ENCODE measurements around the gene HNRNPF. TPM values are rescaled to one million over a fixed set of nuclear protein-coding genes. Genes with fewer than 3 reads are reported as not detected.
"Not testable (repeated sequence)": the region's sequence is repeated elsewhere in the genome, so short reads cannot be mapped to it uniquely, and the experiment has no call there.

Gene HNRNPF
- total RNA-seq, 1 experiment from 2014 or later, result 423 TPM

GRCh38 chr10:43424416-43424815, 15.4 kb upstream of the HNRNPF start:
- Mint-ChIP-seq H3K9me3 (ENCODE audit: unreplicated experiment) (no peaks in the 10 kb centered on the region), H3K4me3 (ENCODE audit: unreplicated experiment) (no peak overlapping the region), H3K4me1 (ENCODE audit: low read depth, unreplicated experiment) (peaks cover 16% of the 10 kb centered on the region), H3K27ac (ENCODE audit: unreplicated experiment) (no peak overlapping the region), H3K27me3 (ENCODE audit: insufficient read depth, unreplicated experiment) (no peaks in the 10 kb centered on the region), H3K36me3 (ENCODE audit: insufficient read depth, unreplicated experiment) (peaks cover 21% of the 10 kb centered on the region)
- BruUV-seq (replicated peaks), result no TSS peak
- no peak for TF ChIP-seq CTCF (IDR thresholded peaks at IDR 0.05; ENCODE audit: insufficient read depth in 1 of 2, low read depth in 1 of 2, low read length in 1 of 2, severe bottlenecking in 1 of 2, unreplicated experiment in 1 of 2)
- ChIA-PET POLR2A (no interaction called here), CTCF (interaction anchor here (0.6 kb wide), 1 partner anchor 49 kb away, joined by 6 read pairs; no protein-coding TSS in a partner anchor)
- no peak overlapping the region for H3K4me3 ChIP-seq (ENCODE audit: low read depth, low read length)
- H3K36me3 ChIP-seq (ENCODE audit: control insufficient read depth, insufficient read depth, low read length), result no peaks in the 10 kb centered on the region
- peaks cover 9% of the 10 kb centered on the region; the same call in 1 of the 2 replicates for H3K4me1 ChIP-seq
- DNase-seq, result no peak
- intact Hi-C loops (cut with micrococcal nuclease; ENCODE audit: unreplicated experiment), result no loop called here
- no peaks in the 10 kb centered on the region for H3K9me3 ChIP-seq
- H3K27me3 ChIP-seq (replicated peaks; ENCODE audit: control insufficient read depth, insufficient read depth, low read length), result no peaks in the 10 kb centered on the region

GRCh38 chr10:43421944-43422343, 13.0 kb upstream of the HNRNPF start:
- intact Hi-C loops (cut with micrococcal nuclease; ENCODE audit: unreplicated experiment), result loop anchor here (1.0 kb wide), 1 partner anchor 14 kb away; no protein-coding TSS in a partner anchor
- not testable (repeated sequence) for BruUV-seq (replicated peaks); H3K9me3 Mint-ChIP-seq (ENCODE audit: unreplicated experiment); H3K27me3 Mint-ChIP-seq (ENCODE audit: insufficient read depth, unreplicated experiment); H3K9me3 ChIP-seq; DNase-seq; H3K36me3 ChIP-seq (ENCODE audit: control insufficient read depth, insufficient read depth, low read length); H3K4me1 ChIP-seq; H3K27me3 ChIP-seq (replicated peaks; ENCODE audit: control insufficient read depth, insufficient read depth, low read length)
- Mint-ChIP-seq H3K4me3 (ENCODE audit: unreplicated experiment) (peak overlapping the region; percentile 96), H3K4me1 (ENCODE audit: low read depth, unreplicated experiment) (peaks cover 17% of the 10 kb centered on the region), H3K36me3 (ENCODE audit: insufficient read depth, unreplicated experiment) (peaks cover 21% of the 10 kb centered on the region), H3K27ac (ENCODE audit: unreplicated experiment) (peak overlapping the region; percentile 99)
- ChIA-PET CTCF (interaction anchor here (0.8 kb wide), 1 partner anchor 129 kb away, joined by 5 read pairs; no protein-coding TSS in a partner anchor), POLR2A (interaction anchor here (0.6 to 2.5 kb wide), 2 partner anchors 13 to 14 kb away, joined by 3 to 25 read pairs; partner anchors contain the start of genes HNRNPF and ZNF487)
- peak overlapping the region; percentile 68 for H3K4me3 ChIP-seq (ENCODE audit: low read depth, low read length)

GRCh38 chr10:43421519-43421918, 12.5 kb upstream of the HNRNPF start:
- Mint-ChIP-seq H3K27me3 (ENCODE audit: insufficient read depth, unreplicated experiment) (no peaks in the 10 kb centered on the region), H3K27ac (ENCODE audit: unreplicated experiment) (peak overlapping the region; percentile 99), H3K4me3 (ENCODE audit: unreplicated experiment) (peak overlapping the region; percentile 96), H3K9me3 (ENCODE audit: unreplicated experiment) (no peaks in the 10 kb centered on the region), H3K36me3 (ENCODE audit: insufficient read depth, unreplicated experiment) (peaks cover 21% of the 10 kb centered on the region), H3K4me1 (ENCODE audit: low read depth, unreplicated experiment) (peaks cover 17% of the 10 kb centered on the region)
- Histone ChIP-seq H3K4me1 (peaks cover 9% of the 10 kb centered on the region; the same call in 1 of the 2 replicates), H3K4me3 (ENCODE audit: low read depth, low read length) (peak overlapping the region; percentile 68), H3K36me3 (ENCODE audit: control insufficient read depth, insufficient read depth, low read length) (no peaks in the 10 kb centered on the region), H3K9me3 (no peaks in the 10 kb centered on the region), H3K27me3 (replicated peaks; ENCODE audit: control insufficient read depth, insufficient read depth, low read length) (no peaks in the 10 kb centered on the region)
- CTCF ChIA-PET, result interaction anchor here (0.8 kb wide), 1 partner anchor 129 kb away, joined by 5 read pairs; no protein-coding TSS in a partner anchor
- intact Hi-C loops (cut with micrococcal nuclease; ENCODE audit: unreplicated experiment), result loop anchor here (1.0 kb wide), 1 partner anchor 15 kb away; no protein-coding TSS in a partner anchor
- no peak for TF ChIP-seq CTCF (IDR thresholded peaks at IDR 0.05; ENCODE audit: insufficient read depth in 1 of 2, low read depth in 1 of 2, low read length in 1 of 2, severe bottlenecking in 1 of 2, unreplicated experiment in 1 of 2)
- POLR2A ChIA-PET, result interaction anchor here (2.5 to 3.0 kb wide), 2 partner anchors 12 to 14 kb away, joined by 25 to 27 read pairs; partner anchors contain the start of genes HNRNPF and ZNF487
- no peak for DNase-seq
- TSS peak; percentile 91 for BruUV-seq (replicated peaks)
